SK-N-SH treated with all-trans-retinoic acid at 6 μM for 48 hours (cell line): ENCODE data around the gene GALNTL6.

Source experiments
- ATAC-seq: fragments of 200-7000 bp; cut with Tn5 transposase; 3 replicates; pipeline ENCODE4 v1.9.1; 2020; ENCODE audit warnings: mild to moderate bottlenecking, moderate library complexity
- ARNTL ChIP-seq: fragments of 450-650 bp; formaldehyde crosslinking; IDR thresholded peaks from 2 replicates; pipeline ENCODE4 v1.5.0; 2020; ENCODE audit warnings: low read depth, mild to moderate bottlenecking, moderate library complexity, borderline replicate concordance
- BACH2 ChIP-seq: fragments of 250-450 bp; sonication (Bioruptor Pico); IDR thresholded peaks from 2 replicates; pipeline ENCODE4 v1.9.0; 2021; ENCODE audit warnings: mild to moderate bottlenecking, borderline replicate concordance
- CSDC2 ChIP-seq: fragments of 250-450 bp; sonication (Bioruptor Pico); IDR thresholded peaks from 2 replicates; pipeline ENCODE4 v1.5.0; 2020; ENCODE audit warnings: mild to moderate bottlenecking, moderate library complexity
- ESRRG ChIP-seq: fragments of 250-450 bp; sonication (Bioruptor Pico); IDR thresholded peaks from 2 replicates; pipeline ENCODE4 v1.6.1; 2021; ENCODE audit warnings: mild to moderate bottlenecking
- GLIS3 ChIP-seq: fragments of 250-450 bp; sonication (Bioruptor Pico); IDR thresholded peaks from 2 replicates; pipeline ENCODE4 v1.5.0; 2020; ENCODE audit warnings: mild to moderate bottlenecking, moderate library complexity
- ISL1 ChIP-seq: fragments of 250-450 bp; sonication (Bioruptor Pico); IDR thresholded peaks from 2 replicates; pipeline ENCODE4 v2.1.2; 2022; ENCODE audit warnings: mild to moderate bottlenecking, moderate library complexity
- OSR1 ChIP-seq: fragments of 250-450 bp; sonication (Bioruptor Pico); IDR thresholded peaks from 2 replicates; pipeline ENCODE4 v1.8.0; 2022; ENCODE audit warnings: moderate library complexity, mild to moderate bottlenecking, inconsistent platforms
- PPARA ChIP-seq: fragments of 250-450 bp; sonication (Bioruptor Pico); IDR thresholded peaks from 2 replicates; pipeline ENCODE4 v1.5.0; 2020; ENCODE audit warnings: mild to moderate bottlenecking, borderline replicate concordance
- RARB ChIP-seq: fragments of 250-450 bp; sonication (Bioruptor Pico); IDR thresholded peaks from 2 replicates; pipeline ENCODE4 v1.8.0; 2021; ENCODE audit warnings: mild to moderate bottlenecking, moderate library complexity
- SNAI2 ChIP-seq: fragments of 250-450 bp; sonication (Bioruptor Pico); IDR thresholded peaks from 2 replicates; pipeline ENCODE4 v1.5.0; 2020; ENCODE audit warnings: mild to moderate bottlenecking, moderate library complexity
- TCF4 ChIP-seq: fragments of 250-450 bp; sonication (Bioruptor Pico); IDR thresholded peaks from 2 replicates; pipeline ENCODE4 v1.8.0; 2021; ENCODE audit warnings: mild to moderate bottlenecking, moderate library complexity, borderline replicate concordance
- TOX ChIP-seq: fragments of 250-450 bp; sonication (Bioruptor Pico); IDR thresholded peaks from 2 replicates; pipeline ENCODE4 v1.8.0; 2021; ENCODE audit warnings: mild to moderate bottlenecking, moderate library complexity, borderline replicate concordance
- ZC3H10 ChIP-seq: fragments of 250-450 bp; sonication (Bioruptor Pico); IDR thresholded peaks from 2 replicates; pipeline ENCODE4 v1.5.1; 2021; ENCODE audit warnings: mild to moderate bottlenecking, moderate library complexity
- ZFP3 ChIP-seq: fragments of 250-450 bp; sonication (Bioruptor Pico); IDR thresholded peaks from 2 replicates; pipeline ENCODE4 v1.5.0; 2020; ENCODE audit warnings: mild to moderate bottlenecking, moderate library complexity
- ZFP30 ChIP-seq: fragments of 450-650 bp; formaldehyde crosslinking; IDR thresholded peaks from 2 replicates; pipeline ENCODE4 v1.5.0; 2022; ENCODE audit warnings: mild to moderate bottlenecking, moderate library complexity
- ZNF565 ChIP-seq: fragments of 450-650 bp; formaldehyde crosslinking; conservative IDR thresholded peaks from 2 replicates; pipeline ENCODE4 v1.5.0; 2020; ENCODE audit warnings: low read depth, mild to moderate bottlenecking, moderate library complexity
- ZNF70 ChIP-seq: fragments of 450-650 bp; formaldehyde crosslinking; IDR thresholded peaks from 2 replicates; pipeline ENCODE4 v1.5.0; 2020; ENCODE audit warnings: mild to moderate bottlenecking, moderate library complexity
- ZNF8 ChIP-seq: fragments of 450-650 bp; formaldehyde crosslinking; IDR thresholded peaks from 2 replicates; pipeline ENCODE4 v1.5.0; 2020; ENCODE audit warnings: mild to moderate bottlenecking, moderate library complexity
- TF ChIP-seq, protein P1 (sequence below): fragments of 250-450 bp; sonication (Bioruptor Pico); IDR thresholded peaks from 2 replicates; pipeline ENCODE4 v1.5.1; 2020; ENCODE audit warnings: low read depth, mild to moderate bottlenecking, moderate library complexity
- TF ChIP-seq, protein P2 (sequence below): fragments of 250-450 bp; sonication (Bioruptor Pico); IDR thresholded peaks from 2 replicates; pipeline ENCODE4 v1.8.0; 2021; ENCODE audit warnings: low read depth, mild to moderate bottlenecking, moderate library complexity, borderline replicate concordance
- TF ChIP-seq, protein P3 (sequence below): fragments of 250-450 bp; sonication (Bioruptor Pico); IDR thresholded peaks from 2 replicates; pipeline ENCODE4 v1.8.0; 2020; ENCODE audit warnings: mild to moderate bottlenecking, moderate library complexity, borderline replicate concordance
- TF ChIP-seq, protein P4 (sequence below): fragments of 250-450 bp; sonication (Bioruptor Pico); IDR thresholded peaks from 2 replicates; pipeline ENCODE4 v1.5.1; 2021; ENCODE audit warnings: mild to moderate bottlenecking, moderate library complexity

Gene GALNTL6

DNA sequence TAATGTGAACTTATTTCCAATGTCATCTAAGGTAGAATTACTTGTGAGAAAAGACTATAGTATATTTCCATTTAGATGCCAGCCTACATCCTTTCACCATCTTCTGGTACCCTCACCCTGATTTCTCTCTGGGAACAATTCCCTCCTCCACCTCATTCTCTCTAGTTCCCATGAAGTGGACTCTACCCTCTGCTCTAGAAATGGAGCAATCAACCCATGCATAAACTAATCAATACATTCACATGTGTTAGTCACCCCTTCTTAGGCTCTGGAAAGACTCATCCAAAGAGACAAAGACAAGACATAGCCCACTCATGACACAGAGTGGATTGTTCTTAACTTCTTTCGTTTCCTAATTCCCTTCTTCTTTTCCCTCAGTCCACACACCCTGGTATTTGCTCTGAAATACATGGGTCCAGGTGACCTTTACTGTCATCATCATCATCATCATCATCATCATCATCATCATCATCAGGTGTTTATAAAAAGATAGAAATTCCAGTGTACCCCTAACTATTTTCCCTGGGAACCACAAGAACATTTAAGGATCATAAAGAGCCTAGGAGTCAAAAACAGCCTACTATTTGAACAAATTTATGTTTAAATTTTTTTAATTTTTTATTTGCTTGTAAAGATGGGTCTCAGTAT lies 1056.5 kb downstream of the GALNTL6 start (continued):
- TF ChIP-seq, protein P1, sequence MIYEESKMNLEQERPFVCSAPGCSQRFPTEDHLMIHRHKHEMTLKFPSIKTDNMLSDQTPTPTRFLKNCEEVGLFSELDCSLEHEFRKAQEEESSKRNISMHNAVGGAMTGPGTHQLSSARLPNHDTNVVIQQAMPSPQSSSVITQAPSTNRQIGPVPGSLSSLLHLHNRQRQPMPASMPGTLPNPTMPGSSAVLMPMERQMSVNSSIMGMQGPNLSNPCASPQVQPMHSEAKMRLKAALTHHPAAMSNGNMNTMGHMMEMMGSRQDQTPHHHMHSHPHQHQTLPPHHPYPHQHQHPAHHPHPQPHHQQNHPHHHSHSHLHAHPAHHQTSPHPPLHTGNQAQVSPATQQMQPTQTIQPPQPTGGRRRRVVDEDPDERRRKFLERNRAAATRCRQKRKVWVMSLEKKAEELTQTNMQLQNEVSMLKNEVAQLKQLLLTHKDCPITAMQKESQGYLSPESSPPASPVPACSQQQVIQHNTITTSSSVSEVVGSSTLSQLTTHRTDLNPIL (CRISPR knock-in tag) = no peak
- no peak for TF ChIP-seq SNAI2
- no peak for TF ChIP-seq ISL1 (CRISPR knock-in tag)
- no peak for TF ChIP-seq RARB
- TF ChIP-seq ZFP30 (CRISPR knock-in tag) = no peak

DNA sequence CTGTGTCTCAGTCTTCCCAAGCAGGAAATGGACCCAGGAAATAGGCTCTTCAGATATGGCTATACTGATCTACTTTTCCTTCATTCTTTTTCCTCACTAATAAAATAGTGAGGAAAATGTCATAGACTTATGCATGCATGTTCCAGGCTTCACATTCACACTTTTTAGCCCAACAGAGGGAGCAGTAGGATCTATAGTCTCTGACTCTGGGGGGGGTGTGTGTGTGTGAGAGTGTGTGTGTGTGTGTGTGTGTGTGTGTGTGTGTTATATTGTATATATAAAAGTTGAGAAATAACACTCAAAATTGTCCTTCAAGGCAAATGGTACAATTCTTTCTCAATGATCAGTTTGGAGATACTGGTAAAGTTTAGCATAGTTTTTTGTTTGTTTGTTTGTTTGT lies 1058.2 kb downstream of the GALNTL6 start:
- ATAC-seq = no peak

DNA sequence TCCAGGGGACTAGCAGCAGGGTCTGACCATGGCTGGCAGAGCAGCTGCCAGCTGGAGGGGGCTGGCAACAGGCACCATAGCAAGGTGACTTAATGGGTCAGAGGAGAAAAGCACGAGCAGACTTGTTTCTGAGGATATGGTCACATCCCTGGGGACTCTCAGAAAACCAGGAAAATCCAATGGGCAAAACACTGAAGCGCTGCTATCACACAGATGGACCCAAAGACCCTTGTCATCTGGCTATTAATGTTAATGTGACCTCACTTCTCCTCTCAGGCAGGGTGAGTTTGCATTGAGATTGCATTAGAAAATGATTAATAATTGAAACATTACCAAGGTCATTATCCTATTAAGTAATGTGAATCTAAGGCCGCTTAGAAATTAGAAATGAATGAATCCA lies 1061.7 kb downstream of the GALNTL6 start:
- no peak for ATAC-seq
- no peak for TF ChIP-seq ZNF8 (CRISPR knock-in tag)
- TF ChIP-seq, protein P2, sequence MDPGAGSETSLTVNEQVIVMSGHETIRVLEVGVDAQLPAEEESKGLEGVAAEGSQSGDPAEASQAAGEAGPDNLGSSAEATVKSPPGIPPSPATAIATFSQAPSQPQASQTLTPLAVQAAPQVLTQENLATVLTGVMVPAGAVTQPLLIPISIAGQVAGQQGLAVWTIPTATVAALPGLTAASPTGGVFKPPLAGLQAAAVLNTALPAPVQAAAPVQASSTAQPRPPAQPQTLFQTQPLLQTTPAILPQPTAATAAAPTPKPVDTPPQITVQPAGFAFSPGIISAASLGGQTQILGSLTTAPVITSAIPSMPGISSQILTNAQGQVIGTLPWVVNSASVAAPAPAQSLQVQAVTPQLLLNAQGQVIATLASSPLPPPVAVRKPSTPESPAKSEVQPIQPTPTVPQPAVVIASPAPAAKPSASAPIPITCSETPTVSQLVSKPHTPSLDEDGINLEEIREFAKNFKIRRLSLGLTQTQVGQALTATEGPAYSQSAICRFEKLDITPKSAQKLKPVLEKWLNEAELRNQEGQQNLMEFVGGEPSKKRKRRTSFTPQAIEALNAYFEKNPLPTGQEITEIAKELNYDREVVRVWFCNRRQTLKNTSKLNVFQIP (CRISPR knock-in tag) = no peak
- TF ChIP-seq ESRRG (CRISPR knock-in tag) = no peak
- TF ChIP-seq SNAI2 = no peak
- TF ChIP-seq, protein P3, sequence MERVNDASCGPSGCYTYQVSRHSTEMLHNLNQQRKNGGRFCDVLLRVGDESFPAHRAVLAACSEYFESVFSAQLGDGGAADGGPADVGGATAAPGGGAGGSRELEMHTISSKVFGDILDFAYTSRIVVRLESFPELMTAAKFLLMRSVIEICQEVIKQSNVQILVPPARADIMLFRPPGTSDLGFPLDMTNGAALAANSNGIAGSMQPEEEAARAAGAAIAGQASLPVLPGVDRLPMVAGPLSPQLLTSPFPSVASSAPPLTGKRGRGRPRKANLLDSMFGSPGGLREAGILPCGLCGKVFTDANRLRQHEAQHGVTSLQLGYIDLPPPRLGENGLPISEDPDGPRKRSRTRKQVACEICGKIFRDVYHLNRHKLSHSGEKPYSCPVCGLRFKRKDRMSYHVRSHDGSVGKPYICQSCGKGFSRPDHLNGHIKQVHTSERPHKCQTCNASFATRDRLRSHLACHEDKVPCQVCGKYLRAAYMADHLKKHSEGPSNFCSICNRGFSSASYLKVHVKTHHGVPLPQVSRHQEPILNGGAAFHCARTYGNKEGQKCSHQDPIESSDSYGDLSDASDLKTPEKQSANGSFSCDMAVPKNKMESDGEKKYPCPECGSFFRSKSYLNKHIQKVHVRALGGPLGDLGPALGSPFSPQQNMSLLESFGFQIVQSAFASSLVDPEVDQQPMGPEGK (CRISPR knock-in tag) = no peak
- no peak for TF ChIP-seq ZC3H10 (CRISPR knock-in tag)
- no peak for TF ChIP-seq TCF4 (CRISPR knock-in tag)
- TF ChIP-seq ZNF70 (CRISPR knock-in tag) = no peak
- no peak for TF ChIP-seq BACH2
- TF ChIP-seq ZFP3 (CRISPR knock-in tag) = no peak
- TF ChIP-seq ZNF565 (CRISPR knock-in tag) = no peak
- TF ChIP-seq PPARA = no peak
- TF ChIP-seq CSDC2 = no peak

More for the DNA sequence above, 1058.2 kb downstream of the GALNTL6 start:
- TF ChIP-seq, protein P2 (CRISPR knock-in tag) = no peak
- TF ChIP-seq BACH2 = no peak
- TF ChIP-seq TOX (CRISPR knock-in tag) = no peak
- no peak for TF ChIP-seq RARB
- no peak for TF ChIP-seq ARNTL
- no peak for TF ChIP-seq CSDC2
- TF ChIP-seq ISL1 (CRISPR knock-in tag) = no peak
- no peak for TF ChIP-seq OSR1 (CRISPR knock-in tag)
- TF ChIP-seq ZNF8 (CRISPR knock-in tag) = no peak
- no peak for TF ChIP-seq ZC3H10 (CRISPR knock-in tag)
- no peak for TF ChIP-seq GLIS3 (CRISPR knock-in tag)
- no peak for TF ChIP-seq ZNF565 (CRISPR knock-in tag)
- no peak for TF ChIP-seq TCF4 (CRISPR knock-in tag)
- TF ChIP-seq ZNF70 (CRISPR knock-in tag) = no peak
- TF ChIP-seq, protein P3 (CRISPR knock-in tag) = no peak
- TF ChIP-seq, protein P4, sequence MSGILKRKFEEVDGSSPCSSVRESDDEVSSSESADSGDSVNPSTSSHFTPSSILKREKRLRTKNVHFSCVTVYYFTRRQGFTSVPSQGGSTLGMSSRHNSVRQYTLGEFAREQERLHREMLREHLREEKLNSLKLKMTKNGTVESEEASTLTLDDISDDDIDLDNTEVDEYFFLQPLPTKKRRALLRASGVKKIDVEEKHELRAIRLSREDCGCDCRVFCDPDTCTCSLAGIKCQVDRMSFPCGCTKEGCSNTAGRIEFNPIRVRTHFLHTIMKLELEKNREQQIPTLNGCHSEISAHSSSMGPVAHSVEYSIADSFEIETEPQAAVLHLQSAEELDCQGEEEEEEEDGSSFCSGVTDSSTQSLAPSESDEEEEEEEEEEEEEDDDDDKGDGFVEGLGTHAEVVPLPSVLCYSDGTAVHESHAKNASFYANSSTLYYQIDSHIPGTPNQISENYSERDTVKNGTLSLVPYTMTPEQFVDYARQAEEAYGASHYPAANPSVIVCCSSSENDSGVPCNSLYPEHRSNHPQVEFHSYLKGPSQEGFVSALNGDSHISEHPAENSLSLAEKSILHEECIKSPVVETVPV (CRISPR knock-in tag) = no peak
- TF ChIP-seq, protein P1 (CRISPR knock-in tag) = no peak
- no peak for TF ChIP-seq ZFP30 (CRISPR knock-in tag)
- no peak for TF ChIP-seq PPARA
- no peak for TF ChIP-seq ZFP3 (CRISPR knock-in tag)
